H9 (cell line): Measurements from ENCODE around the gene KRTAP2-1. TPM values are rescaled to one million over a fixed set of nuclear protein-coding genes. Genes with fewer than 3 reads are reported as not detected.
"Not testable (repeated sequence)": the region's sequence is repeated elsewhere in the genome, so short reads cannot be mapped to it uniquely, and the experiment has no call there.

Experiments
- DNase-seq: peaks from one replicate; pipeline ENCODE4 v3.0.0-alpha.2; 2017
- H2AFZ ChIP-seq: one replicate; pipeline ENCODE4 v1.6.1; 2013; ENCODE audit warnings: mild to moderate bottlenecking, low read length, control low read depth, moderate library complexity
- H2AK5ac ChIP-seq: 2 replicates; pipeline ENCODE4 v1.6.1; 2013; ENCODE audit warnings: low read length, control low read depth, mixed read lengths; ENCODE audit not compliant: insufficient read length
- H2BK120ac ChIP-seq: one replicate; pipeline ENCODE4 v1.6.1; 2013; ENCODE audit warnings: low read depth, mild to moderate bottlenecking, low read length, control low read depth, inconsistent platforms; ENCODE audit not compliant: poor library complexity, severe bottlenecking
- H2BK12ac ChIP-seq: 2 replicates; pipeline ENCODE4 v1.6.1; 2013; ENCODE audit warnings: low read length, control low read depth, mixed read lengths, low read depth; ENCODE audit not compliant: insufficient read length
- H2BK15ac ChIP-seq: 2 replicates; pipeline ENCODE4 v1.6.1; 2013; ENCODE audit warnings: low read depth, low read length, control low read depth
- H2BK20ac ChIP-seq: one replicate; pipeline ENCODE4 v1.6.1; 2013; ENCODE audit warnings: low read depth, mild to moderate bottlenecking, low read length, control low read depth, inconsistent platforms; ENCODE audit not compliant: poor library complexity, severe bottlenecking
- H2BK5ac ChIP-seq: 2 replicates; pipeline ENCODE4 v1.6.1; 2013; ENCODE audit warnings: low read length, control low read depth, mixed read lengths; ENCODE audit not compliant: insufficient read length
- H3K14ac ChIP-seq: 2 replicates; pipeline ENCODE4 v1.6.1; 2013; ENCODE audit warnings: low read length, control low read depth; ENCODE audit not compliant: insufficient read depth
- H3K18ac ChIP-seq: 2 replicates; pipeline ENCODE4 v1.6.1; 2013; ENCODE audit warnings: low read depth, mild to moderate bottlenecking, mixed read lengths, low read length, control low read depth; ENCODE audit not compliant: insufficient read length
- H3K23ac ChIP-seq: 2 replicates; pipeline ENCODE4 v1.6.1; 2013; ENCODE audit warnings: low read length, control low read depth, mixed read lengths, low read depth; ENCODE audit not compliant: insufficient read length
- H3K23me2 ChIP-seq: 2 replicates; pipeline ENCODE4 v1.6.1; 2013; ENCODE audit warnings: low read depth, mild to moderate bottlenecking, mixed read lengths, low read length, control low read depth; ENCODE audit not compliant: insufficient read length, poor library complexity, severe bottlenecking
- H3K27ac ChIP-seq: 2 replicates; pipeline ENCODE4 v1.5.1; 2013; ENCODE audit warnings: low read length, control low read depth, mixed read lengths, low read depth; ENCODE audit not compliant: insufficient read length
- H3K27me3 ChIP-seq: 2 replicates; pipeline ENCODE4 v1.6.1; 2013; ENCODE audit warnings: low read length, control low read depth, inconsistent platforms; ENCODE audit not compliant: insufficient read depth
- H3K4ac ChIP-seq: 2 replicates; pipeline ENCODE4 v1.6.1; 2013; ENCODE audit warnings: low read depth, mild to moderate bottlenecking, control low read depth, inconsistent platforms, low read length, moderate library complexity
- H3K4me1 ChIP-seq: 2 replicates; pipeline ENCODE4 v1.6.1; 2013; ENCODE audit warnings: low read length, control low read depth, inconsistent platforms; ENCODE audit not compliant: insufficient read depth
- H3K4me2 ChIP-seq: 2 replicates; pipeline ENCODE4 v1.6.1; 2013; ENCODE audit warnings: low read length, control low read depth, mixed read lengths; ENCODE audit not compliant: insufficient read length, insufficient read depth
- H3K56ac ChIP-seq: 2 replicates; pipeline ENCODE4 v1.6.1; 2013; ENCODE audit warnings: low read depth, mild to moderate bottlenecking, mixed read lengths, low read length, control low read depth; ENCODE audit not compliant: insufficient read length
- H3K79me1 ChIP-seq: 2 replicates; pipeline ENCODE4 v1.6.1; 2013; ENCODE audit warnings: low read depth, mild to moderate bottlenecking, moderate library complexity, low read length, control low read depth, inconsistent platforms; ENCODE audit not compliant: insufficient read depth, poor library complexity, severe bottlenecking
- H3K79me2 ChIP-seq: 2 replicates; pipeline ENCODE4 v1.6.1; 2013; ENCODE audit warnings: low read length, control low read depth, inconsistent platforms; ENCODE audit not compliant: insufficient read depth
- H3K9ac ChIP-seq: 2 replicates; pipeline ENCODE4 v1.6.1; 2013; ENCODE audit warnings: low read length, control low read depth, mixed read lengths; ENCODE audit not compliant: insufficient read length; ENCODE audit errors: extremely low read depth
- H3K9me3 ChIP-seq: one replicate; pipeline ENCODE4 v1.6.1; 2013; ENCODE audit warnings: low read depth, low read length, inconsistent platforms; ENCODE audit not compliant: control insufficient read depth
- H3T11ph ChIP-seq: one replicate; pipeline ENCODE4 v1.6.1; 2013; ENCODE audit warnings: mild to moderate bottlenecking, low read length, control low read depth, inconsistent platforms
- H4K20me1 ChIP-seq: one replicate; pipeline ENCODE4 v1.6.1; 2013; ENCODE audit not compliant: control insufficient read depth, insufficient read length, insufficient read depth
- H4K5ac ChIP-seq: 2 replicates; pipeline ENCODE4 v1.6.1; 2013; ENCODE audit warnings: low read depth, mild to moderate bottlenecking, mixed read lengths, low read length, control low read depth; ENCODE audit not compliant: insufficient read length
- H4K8ac ChIP-seq: replicated peaks from 2 replicates; pipeline ENCODE4 v1.6.1; 2013; ENCODE audit warnings: low read length, control low read depth, mixed read lengths, low read depth; ENCODE audit not compliant: insufficient read length
- H4K91ac ChIP-seq: 2 replicates; pipeline ENCODE4 v1.6.1; 2013; ENCODE audit warnings: low read depth, mild to moderate bottlenecking, moderate library complexity, mixed read lengths, low read length, control low read depth; ENCODE audit not compliant: insufficient read length
- H3K27ac Mint-ChIP-seq, 3 experiments: 2 replicates in 2 of 3; 3 replicates in 1 of 3; pipeline ENCODE4 v1.8.0; 2020 to 2021; ENCODE audit warnings: mixed read lengths in 3 of 3, mild to moderate bottlenecking in 1 of 3, moderate library complexity in 1 of 3
- H3K27me3 Mint-ChIP-seq: 2 replicates; pipeline ENCODE4 v1.8.0; 2021; ENCODE audit warnings: low read depth, mild to moderate bottlenecking, moderate library complexity, mixed read lengths
- H3K36me3 Mint-ChIP-seq, 3 experiments: 2 replicates in 2 of 3; 3 replicates in 1 of 3; pipeline ENCODE4 v1.8.0; 2020 to 2021; ENCODE audit warnings: low read depth in 3 of 3, mixed read lengths in 3 of 3; ENCODE audit not compliant: insufficient read depth in 1 of 3
- H3K4me1 Mint-ChIP-seq, 2 experiments: 2 replicates each; pipeline ENCODE4 v1.8.0; 2020; ENCODE audit warnings: mixed read lengths in 2 of 2
- H3K4me3 Mint-ChIP-seq, 2 experiments: 2 replicates in 1 of 2; 3 replicates in 1 of 2; pipeline ENCODE4 v1.8.0; 2020 to 2021; ENCODE audit warnings: mild to moderate bottlenecking in 2 of 2, mixed read lengths in 2 of 2, moderate library complexity in 1 of 2
- H3K9me3 Mint-ChIP-seq, 2 experiments: 2 replicates in 1 of 2; 3 replicates in 1 of 2; pipeline ENCODE4 v1.8.0; 2020; ENCODE audit warnings: mild to moderate bottlenecking in 2 of 2, mixed read lengths in 2 of 2, moderate library complexity in 1 of 2
- CTCF ChIP-seq: fragments of 200-600 bp; sonication (generic); conservative IDR thresholded peaks from 3 replicates; pipeline ENCODE4 v1.8.0; 2021; ENCODE audit warnings: antibody characterized with exemption, mild to moderate bottlenecking
- WGBS: extraction: QIAGEN DNeasy Blood & Tissue Kit; methylation state at CpG from one replicate; pipeline ENCODE4 v1.1.7; 2013; ENCODE audit warnings: missing lambda C conversion rate, low lambda C conversion rate, mixed read lengths; ENCODE audit not compliant: insufficient read length; ENCODE audit errors: extremely low coverage; 5-methylcytosine and 5-hydroxymethylcytosine counted together
- total RNA-seq: library from RNA; stranded (reverse); gene quantifications from 2 replicates; pipeline ENCODE4 v1.2.1, GENCODE V29; 2021

The KRTAP2-1 gene
- total RNA-seq, 1 experiment from 2014 or later, result not detected

GRCh38 chr17:41037853-41038350 lies 9.2 kb downstream of the KRTAP2-1 start:
- no peaks in the 10 kb centered on the region for H3K27me3 Mint-ChIP-seq
- H3K36me3 Mint-ChIP-seq, result no peaks in the 10 kb centered on the region; a peak in 1 of 7 replicates
- H3K23me2 ChIP-seq, result no peaks in the 10 kb centered on the region
- H2BK12ac ChIP-seq, result no peak overlapping the region
- H3K9ac ChIP-seq, result no peak overlapping the region
- H2BK120ac ChIP-seq, result no peak overlapping the region
- no peaks in the 10 kb centered on the region; a peak in 1 of 5 replicates for H3K9me3 Mint-ChIP-seq
- no peak overlapping the region for H2AK5ac ChIP-seq
- no peaks in the 10 kb centered on the region for H3K9me3 ChIP-seq
- no peak overlapping the region for H2AFZ ChIP-seq
- no peak overlapping the region for H3K23ac ChIP-seq
- H3K27ac ChIP-seq, result no peak overlapping the region
- H3K56ac ChIP-seq, result no peak overlapping the region
- H3K4me2 ChIP-seq, result no peak overlapping the region
- no peaks in the 10 kb centered on the region for H4K20me1 ChIP-seq
- no peak overlapping the region for H4K91ac ChIP-seq
- H3K18ac ChIP-seq, result no peak overlapping the region
- no peak overlapping the region for H2BK15ac ChIP-seq
- no peak overlapping the region for H2BK5ac ChIP-seq
- no peak overlapping the region for H3K14ac ChIP-seq
- H3K79me2 ChIP-seq, result no peaks in the 10 kb centered on the region
- peak overlapping the region in 1 of 3 experiments; percentile 12; a peak in 1 of 7 replicates for H3K27ac Mint-ChIP-seq
- no peak overlapping the region for H3T11ph ChIP-seq
- no peak overlapping the region for H2BK20ac ChIP-seq
- no CpG with 5 or more reads among the region's 2 CpGs for WGBS
- TF ChIP-seq CTCF, result no peak
- no peaks in the 10 kb centered on the region for H3K27me3 ChIP-seq
- no peak overlapping the region for H4K8ac ChIP-seq
- no peak overlapping the region for H3K4me3 Mint-ChIP-seq
- peaks cover 2% of the 10 kb centered on the region; the same call in 1 of the 2 replicates for H3K4me1 ChIP-seq
- no peak overlapping the region for H4K5ac ChIP-seq
- no peak for DNase-seq
- H3K4ac ChIP-seq, result no peak overlapping the region
- peaks cover 34 to 36% of the 10 kb centered on the region in 2 experiments for H3K4me1 Mint-ChIP-seq
- H3K79me1 ChIP-seq, result no peaks in the 10 kb centered on the region

GRCh38 chr17:41034346-41034935 lies 12.7 kb downstream of the KRTAP2-1 start, which contains the start of gene KRTAP1-3:
Gene KRTAP1-3, minus strand, starts transcription at chr17:41034874. Its CDS starts 53 bp downstream, at chr17:41034821.
- H3K4me1 Mint-ChIP-seq, result peaks cover 26 to 28% of the 10 kb centered on the region in 2 experiments
- not testable (repeated sequence) for H3K9ac ChIP-seq, H3K9me3 ChIP-seq, H4K8ac ChIP-seq, H3K27ac Mint-ChIP-seq, H3K9me3 Mint-ChIP-seq, H4K91ac ChIP-seq, H2AFZ ChIP-seq, H3K4me3 Mint-ChIP-seq, H3K27me3 ChIP-seq, H3K4me2 ChIP-seq, H2BK15ac ChIP-seq, DNase-seq, H3K27ac ChIP-seq, H2BK120ac ChIP-seq, H2BK5ac ChIP-seq, H2BK12ac ChIP-seq, H4K5ac ChIP-seq, H3K14ac ChIP-seq, H3K4ac ChIP-seq, H3K79me2 ChIP-seq, H3T11ph ChIP-seq, H3K23me2 ChIP-seq, H4K20me1 ChIP-seq, H3K23ac ChIP-seq, H3K4me1 ChIP-seq, H3K79me1 ChIP-seq, H3K18ac ChIP-seq, H2AK5ac ChIP-seq, H2BK20ac ChIP-seq, H3K27me3 Mint-ChIP-seq, H3K36me3 Mint-ChIP-seq, H3K56ac ChIP-seq
- no CpG with 5 or more reads among the region's 10 CpGs for WGBS
